GM12878 (cell line): ENCODE results near the gene MPHOSPH8. TPM values are rescaled to one million over a fixed set of nuclear protein-coding genes. Genes with fewer than 3 reads are reported as not detected.
"Not testable (repeated sequence)": the region's sequence is repeated elsewhere in the genome, so short reads cannot be mapped to it uniquely, and the experiment has no call there.

Experiments used
- ATAC-seq: fragments of 200-7000 bp; cut with Tn5 transposase; 3 replicates; pipeline ENCODE4 v1.9.1; 2020; ENCODE audit warnings: mild to moderate bottlenecking, moderate library complexity
- BruUV-seq: library from RNA; stranded (reverse); fragments of 400-500 nt; replicated peaks from 2 replicates; lab custom pipeline; 2021; lab: Mats Ljungman, UMichigan
- CTCF ChIA-PET: fragments of 300-600 bp; sonication (Branson Sonifier 250); formaldehyde crosslinking; extraction: SDS; loops from one replicate; lab custom pipeline; 2021; ENCODE audit warnings: inconsistent platforms; lab: Yijun Ruan, JAX
- POLR2A ChIA-PET: fragments of 350-600 bp; formaldehyde crosslinking; extraction: SDS; loops from one replicate; lab custom pipeline; 2021; ENCODE audit warnings: inconsistent platforms; lab: Charles Lee
- RAD21 ChIA-PET: fragments of 300-600 bp; sonication (Branson Sonifier 250); formaldehyde crosslinking; loops from one replicate; lab custom pipeline; 2023; ENCODE audit warnings: antibody characterized with exemption; ENCODE audit not compliant: unreplicated experiment; lab: Charles Lee
- SMC1A ChIA-PET: fragments of 300-600 bp; sonication (Branson Sonifier 250); formaldehyde crosslinking; loops from one replicate; lab custom pipeline; 2023; ENCODE audit not compliant: unreplicated experiment, uncharacterized antibody; lab: Charles Lee
- DNase-seq: peaks from one replicate; pipeline ENCODE4 v3.0.0-alpha.2; 2011; ENCODE audit warnings: low read depth, low spot score
- FAIRE-seq: peaks from 3 replicates; lab custom pipeline; 2011; peaks lifted over from hg19 to GRCh38; lab: Jason Lieb, UNC
- H2AFZ ChIP-seq: 2 replicates; pipeline ENCODE4 v1.6.0; 2011; ENCODE audit warnings: low read depth, low read length, control low read depth; ENCODE audit not compliant: control insufficient read depth
- H3K27ac ChIP-seq: 2 replicates; pipeline ENCODE4 v1.5.1; 2011; ENCODE audit warnings: control low read depth; ENCODE audit not compliant: control insufficient read depth, insufficient read depth
- H3K27me3 ChIP-seq, 2 experiments: replicated peaks in 1 of 2; 2 replicates each; pipeline versions ENCODE4 v1.6.0 to v1.6.1; 2011; ENCODE audit warnings: low read length in 1 of 2; ENCODE audit not compliant: control insufficient read depth in 2 of 2, insufficient read depth in 2 of 2
- H3K36me3 ChIP-seq, 2 experiments: 2 replicates each; pipeline ENCODE4 v1.5.1; 2011; ENCODE audit warnings: low read length in 1 of 2; ENCODE audit not compliant: control insufficient read depth in 2 of 2, insufficient read depth in 2 of 2
- H3K4me1 ChIP-seq: 2 replicates; pipeline ENCODE4 v1.6.1; 2011; ENCODE audit warnings: mild to moderate bottlenecking, low read length, moderate library complexity, mixed read lengths; ENCODE audit not compliant: control insufficient read depth, insufficient read depth
- H3K4me2 ChIP-seq: 2 replicates; pipeline ENCODE4 v1.6.0; 2011; ENCODE audit warnings: control low read depth; ENCODE audit not compliant: control insufficient read depth, insufficient read depth
- H3K4me3 ChIP-seq: fragments of 200-600 bp; sonication (generic); 2 replicates; pipeline ENCODE4 v1.5.1; 2016
- H3K79me2 ChIP-seq: 2 replicates; pipeline ENCODE4 v1.6.0; 2011; ENCODE audit warnings: low read length; ENCODE audit not compliant: control insufficient read depth, insufficient read depth
- H3K9ac ChIP-seq: 2 replicates; pipeline ENCODE4 v1.8.0; 2011; ENCODE audit warnings: low read length, control low read depth, mixed read lengths; ENCODE audit not compliant: control insufficient read depth, insufficient read depth
- H3K9me3 ChIP-seq: replicated peaks from 3 replicates; pipeline ENCODE4 v1.5.1; 2011; ENCODE audit warnings: mild to moderate bottlenecking, low read length; ENCODE audit not compliant: control insufficient read depth, insufficient read depth
- H4K20me1 ChIP-seq: 2 replicates; pipeline ENCODE4 v1.6.0; 2011; ENCODE audit not compliant: control insufficient read depth, insufficient read depth
- WGBS: methylation state at CpG from one replicate; pipeline ENCODE4 v1.1.6; 2016; ENCODE audit warnings: low lambda C conversion rate; ENCODE audit not compliant: insufficient replicate concordance, insufficient coverage; ENCODE audit errors: missing lambda C conversion rate; 5-methylcytosine and 5-hydroxymethylcytosine counted together
- in situ Hi-C: fragments of 300-500 bp; cut with MboI; formaldehyde crosslinking; loops from 9 replicates; pipeline ENCODE4 v1.14.3; 2018; ENCODE audit warnings: mixed read lengths
- intact Hi-C: fragments of 100-400 bp; cut with micrococcal nuclease; formaldehyde crosslinking; loops from one replicate; pipeline ENCODE4 v1.14.2; 2022; ENCODE audit not compliant: unreplicated experiment
- polyA plus RNA-seq, 11 experiments: library from polyadenylated mRNA; depleted of rRNA in 4 of 11; unstranded in 6 of 11; stranded (reverse) in 5 of 11; fragments of >200 nt; fragmentation: Nextera tagmentation in 4 of 11; fragmentation: Illumina TruSeq in 1 of 11; extraction: Ambion mirVana in 4 of 11; extraction: Trizol in 1 of 11; gene quantifications; 1 replicate in 1 of 11; 2 replicates in 10 of 11; pipeline versions ENCODE4 v1.2.1 to v1.2.3, GENCODE V29; 2011 to 2016; ENCODE audit warnings: inconsistent platforms in 2 of 11, missing spikeins in 2 of 11, low read depth in 1 of 11
- total RNA-seq, 4 experiments: library from RNA; depleted of rRNA in 3 of 4; stranded (reverse); fragments of >200 nt in 3 of 4; fragmentation: Illumina TruSeq in 1 of 4; extraction: Trizol in 1 of 4; gene quantifications; 2 replicates each; pipeline versions ENCODE4 v1.2.1 to v1.2.3, GENCODE V29; 2013 to 2021

The MPHOSPH8 gene
- total and polyA plus RNA-seq, 10 of the 15 experiments (the other 5 are each of a cell fraction or from before 2014, with no cell fraction given): 15.9 to 34.9 (median 26.9) TPM

- H3K27ac ChIP-seq, H3K9ac ChIP-seq, POLR2A ChIA-PET, H2AFZ ChIP-seq, ATAC-seq, H3K4me3 ChIP-seq, H3K9me3 ChIP-seq, FAIRE-seq, H3K27me3 ChIP-seq, H3K36me3 ChIP-seq, H3K4me1 ChIP-seq, SMC1A ChIA-PET, H4K20me1 ChIP-seq, H3K4me2 ChIP-seq, DNase-seq, intact Hi-C loops, RAD21 ChIA-PET, H3K79me2 ChIP-seq, in situ Hi-C loops, BruUV-seq: not testable (repeated sequence)
- CTCF ChIA-PET: interaction anchor here (0.6 kb wide), 2 partner anchors 139 to 161 kb away, joined by 3 to 4 read pairs; no protein-coding TSS in a partner anchor
- WGBS: 100% methylated on average over 1 of the region's 1 CpG
Measured at GRCh38 chr13:19709039-19709438, 75.6 kb downstream of the MPHOSPH8 start.

- RAD21 ChIA-PET, POLR2A ChIA-PET, H3K4me3 ChIP-seq, in situ Hi-C loops, H3K4me1 ChIP-seq, ATAC-seq, H3K9ac ChIP-seq, H3K27ac ChIP-seq, SMC1A ChIA-PET, intact Hi-C loops, DNase-seq, H3K9me3 ChIP-seq, H4K20me1 ChIP-seq, H3K36me3 ChIP-seq, H3K4me2 ChIP-seq, CTCF ChIA-PET, H3K27me3 ChIP-seq, FAIRE-seq, H3K79me2 ChIP-seq, BruUV-seq, H2AFZ ChIP-seq: not testable (repeated sequence)
Measured at GRCh38 chr13:19709782-19710181, 76.3 kb downstream of the MPHOSPH8 start.
